HUES48 (cell line): ENCODE results near the gene RCOR1.

ENCODE experiments used
- H3K27ac ChIP-seq: one replicate; pipeline ENCODE4 v1.7.0; 2013; ENCODE audit warnings: low read depth, low read length, inconsistent platforms
- H3K27me3 ChIP-seq: 2 replicates; pipeline ENCODE4 v1.6.1; 2013; ENCODE audit warnings: mild to moderate bottlenecking, low read length; ENCODE audit not compliant: control insufficient read depth, insufficient read depth
- H3K36me3 ChIP-seq: 2 replicates; pipeline ENCODE4 v1.6.1; 2013; ENCODE audit warnings: low read length; ENCODE audit not compliant: control insufficient read depth, insufficient read depth
- H3K4me1 ChIP-seq: 2 replicates; pipeline ENCODE4 v1.6.1; 2013; ENCODE audit warnings: mild to moderate bottlenecking, low read length; ENCODE audit not compliant: control insufficient read depth, insufficient read depth
- H3K4me3 ChIP-seq: 2 replicates; pipeline ENCODE4 v1.5.1; 2013; ENCODE audit warnings: mild to moderate bottlenecking, low read depth, low read length
- H3K9ac ChIP-seq: 2 replicates; pipeline ENCODE4 v1.6.1; 2013; ENCODE audit warnings: mild to moderate bottlenecking, low read depth, low read length, moderate library complexity
- H3K9me3 ChIP-seq: 2 replicates; pipeline ENCODE4 v1.6.1; 2013; ENCODE audit warnings: low read length; ENCODE audit not compliant: control insufficient read depth, insufficient read depth

Gene RCOR1

GRCh38 chr14:102697501-102697900 lies 105.1 kb downstream of the RCOR1 start:
- Histone ChIP-seq H3K4me3 (no peak overlapping the region), H3K36me3 (peaks cover 8% of the 10 kb centered on the region; the same call in 1 of the 2 replicates), H3K27ac (no peak overlapping the region), H3K4me1 (peaks cover 18% of the 10 kb centered on the region), H3K9ac (no peak overlapping the region), H3K9me3 (no peaks in the 10 kb centered on the region; the same call in 1 of the 2 replicates), H3K27me3 (no peaks in the 10 kb centered on the region)

- no peak overlapping the region for H3K9ac ChIP-seq
- H3K4me1 ChIP-seq: peaks cover 10% of the 10 kb centered on the region; the same call in 1 of the 2 replicates
- H3K36me3 ChIP-seq: peaks cover 24% of the 10 kb centered on the region
- no peak overlapping the region for H3K4me3 ChIP-seq
- H3K9me3 ChIP-seq: no peaks in the 10 kb centered on the region; the same call in 1 of the 2 replicates
- no peaks in the 10 kb centered on the region for H3K27me3 ChIP-seq
- no peak overlapping the region for H3K27ac ChIP-seq
Observed at GRCh38 chr14:102699416-102700110, 107.1 kb downstream of the RCOR1 start.

GRCh38 chr14:102708494-102708893 lies 116.0 kb downstream of the RCOR1 start:
- H3K27ac ChIP-seq: no peak overlapping the region
- peaks cover 45% of the 10 kb centered on the region for H3K36me3 ChIP-seq
- H3K4me3 ChIP-seq: no peak overlapping the region
- H3K27me3 ChIP-seq: no peaks in the 10 kb centered on the region
- H3K4me1 ChIP-seq: no peaks in the 10 kb centered on the region
- H3K9me3 ChIP-seq: no peaks in the 10 kb centered on the region
- no peak overlapping the region for H3K9ac ChIP-seq

GRCh38 chr14:102711207-102711606 lies 118.8 kb downstream of the RCOR1 start:
- Histone ChIP-seq H3K4me1 (no peaks in the 10 kb centered on the region), H3K9me3 (no peaks in the 10 kb centered on the region), H3K9ac (no peak overlapping the region), H3K27me3 (no peaks in the 10 kb centered on the region), H3K36me3 (peaks cover 52% of the 10 kb centered on the region), H3K4me3 (no peak overlapping the region), H3K27ac (no peak overlapping the region)

- Histone ChIP-seq H3K9ac (no peak overlapping the region), H3K27ac (no peak overlapping the region), H3K36me3 (peaks cover 54% of the 10 kb centered on the region), H3K9me3 (no peaks in the 10 kb centered on the region), H3K4me3 (no peak overlapping the region), H3K4me1 (no peaks in the 10 kb centered on the region), H3K27me3 (no peaks in the 10 kb centered on the region)
Observed at GRCh38 chr14:102711946-102712345, 119.5 kb downstream of the RCOR1 start.

- H3K27ac ChIP-seq: no peak overlapping the region
- no peak overlapping the region for H3K4me3 ChIP-seq
- peaks cover 2% of the 10 kb centered on the region; the same call in 1 of the 2 replicates for H3K4me1 ChIP-seq
- no peaks in the 10 kb centered on the region for H3K9me3 ChIP-seq
- H3K36me3 ChIP-seq: peaks cover 47% of the 10 kb centered on the region
- no peaks in the 10 kb centered on the region for H3K27me3 ChIP-seq
- H3K9ac ChIP-seq: no peak overlapping the region
Observed at GRCh38 chr14:102717276-102717675, 124.8 kb downstream of the RCOR1 start.

GRCh38 chr14:102722646-102723045 lies 130.2 kb downstream of the RCOR1 start:
- Histone ChIP-seq H3K36me3 (peaks cover 73% of the 10 kb centered on the region), H3K4me1 (peaks cover 12% of the 10 kb centered on the region), H3K9ac (no peak overlapping the region), H3K27me3 (no peaks in the 10 kb centered on the region), H3K4me3 (no peak overlapping the region), H3K9me3 (no peaks in the 10 kb centered on the region), H3K27ac (no peak overlapping the region)

- no peaks in the 10 kb centered on the region for H3K27me3 ChIP-seq
- H3K36me3 ChIP-seq: peaks cover 76% of the 10 kb centered on the region
- H3K4me1 ChIP-seq: peaks cover 16% of the 10 kb centered on the region
- no peak overlapping the region for H3K4me3 ChIP-seq
- no peak overlapping the region for H3K9ac ChIP-seq
- no peak overlapping the region for H3K27ac ChIP-seq
- H3K9me3 ChIP-seq: no peaks in the 10 kb centered on the region
Observed at GRCh38 chr14:102723650-102724049, 131.2 kb downstream of the RCOR1 start.

- H3K9ac ChIP-seq: no peak overlapping the region
- peaks cover 16% of the 10 kb centered on the region for H3K4me1 ChIP-seq
- H3K4me3 ChIP-seq: no peak overlapping the region
- no peak overlapping the region for H3K27ac ChIP-seq
- H3K27me3 ChIP-seq: no peaks in the 10 kb centered on the region
- peaks cover 79% of the 10 kb centered on the region for H3K36me3 ChIP-seq
- H3K9me3 ChIP-seq: no peaks in the 10 kb centered on the region
Observed at GRCh38 chr14:102726191-102726949, 133.9 kb downstream of the RCOR1 start.

GRCh38 chr14:102727336-102728095 lies 135.1 kb downstream of the RCOR1 start:
- H3K27ac ChIP-seq: no peak overlapping the region
- H3K4me3 ChIP-seq: no peak overlapping the region
- no peak overlapping the region for H3K9ac ChIP-seq
- H3K9me3 ChIP-seq: no peaks in the 10 kb centered on the region
- peaks cover 68% of the 10 kb centered on the region for H3K36me3 ChIP-seq
- no peaks in the 10 kb centered on the region for H3K27me3 ChIP-seq
- H3K4me1 ChIP-seq: peaks cover 12% of the 10 kb centered on the region
